Measurements from ENCODE around the gene BICD1.

GRCh38 chr12:32118806-32119205, 12.2 kb downstream of the BICD1 start:
- TF ChIP-seq CTCF (conservative IDR thresholded peaks at IDR 0.05 in 1 of 2, IDR thresholded peaks at IDR 0.05 in 1 of 2; ENCODE audit: low read depth in 1 of 2, low read length in 2 of 2), result no peak
- no peak for TF ChIP-seq EZH2 (IDR thresholded peaks at IDR 0.05; ENCODE audit: low read length, missing control alignments)
